DOHH2 (cell line): ENCODE data around the gene RSBN1L.

Experiments
- CTCF ChIP-seq: fragments of 200-600 bp; sonication (generic); IDR thresholded peaks from one replicate; pipeline ENCODE4 v1.5.1; 2014; ENCODE audit warnings: antibody characterized with exemption, mild to moderate bottlenecking, low read depth, low read length; ENCODE audit not compliant: poor library complexity, severe bottlenecking
- EZH2phosphoT487 ChIP-seq: fragments of 200-600 bp; sonication (generic); IDR thresholded peaks from 2 replicates; pipeline ENCODE4 v1.6.1; 2017; ENCODE audit warnings: borderline replicate concordance, mild to moderate bottlenecking, antibody characterized with exemption, low read length, moderate library complexity, mixed read lengths

- TF ChIP-seq CTCF (no peak), EZH2phosphoT487 (no peak)
Observed at GRCh38 chr7:77667459-77668086, 28.7 kb upstream of the RSBN1L start.
